Endothelial cell of umbilical vein (primary cell): ENCODE measurements around the gene CPNE6. TPM values are rescaled to one million over a fixed set of nuclear protein-coding genes. Genes with fewer than 3 reads are reported as not detected.

Experiments
- BruUV-seq: library from RNA; stranded (reverse); fragments of 400-500 nt; replicated peaks from 2 replicates; lab custom pipeline; 2021; lab: Mats Ljungman, UMichigan
- CTCF ChIA-PET: fragments of 300-600, 350-600 bp; sonication (Branson Sonifier 250); formaldehyde crosslinking; loops from one replicate; lab custom pipeline; 2021; ENCODE audit warnings: antibody characterized with exemption, inconsistent platforms; lab: Charles Lee
- POLR2A ChIA-PET: fragments of 300-600, 350-600 bp; sonication (Branson Sonifier 250); formaldehyde crosslinking; loops from one replicate; lab custom pipeline; 2021; ENCODE audit warnings: antibody characterized with exemption, inconsistent platforms; lab: Charles Lee
- DNase-seq: peaks from one replicate; pipeline ENCODE4 v3.0.0-alpha.2; 2011; ENCODE audit warnings: low read depth, low spot score
- FAIRE-seq: peaks from 2 replicates; lab custom pipeline; 2011; peaks lifted over from hg19 to GRCh38; lab: Jason Lieb, UNC
- H2AFZ ChIP-seq: 2 replicates; pipeline ENCODE4 v1.6.0; 2012; ENCODE audit warnings: low read depth, low read length, control low read depth, inconsistent platforms
- H3K27ac ChIP-seq: 2 replicates; pipeline ENCODE4 v1.5.1; 2011; ENCODE audit warnings: low read depth, mild to moderate bottlenecking, control low read depth, low read length, moderate library complexity; ENCODE audit not compliant: insufficient read depth
- H3K27me3 ChIP-seq, 2 experiments: 2 replicates each; pipeline versions ENCODE4 v1.6.0 to v1.6.1; 2011; ENCODE audit warnings: low read length in 2 of 2, mixed read lengths in 1 of 2; ENCODE audit not compliant: control insufficient read depth in 2 of 2, insufficient read depth in 2 of 2
- H3K36me3 ChIP-seq, 2 experiments: 2 replicates in 1 of 2; 3 replicates in 1 of 2; pipeline ENCODE4 v1.5.1; 2011; ENCODE audit warnings: low read length in 2 of 2, mild to moderate bottlenecking in 1 of 2, moderate library complexity in 1 of 2; ENCODE audit not compliant: control insufficient read depth in 2 of 2, insufficient read depth in 2 of 2; ENCODE audit errors: extremely low read depth in 1 of 2
- H3K4me1 ChIP-seq: 3 replicates; pipeline ENCODE4 v1.5.1; 2011; ENCODE audit warnings: mild to moderate bottlenecking, low read length; ENCODE audit not compliant: control insufficient read depth, insufficient read depth; ENCODE audit errors: extremely low read depth
- H3K4me2 ChIP-seq: 2 replicates; pipeline ENCODE4 v1.6.1; 2011; ENCODE audit warnings: low read length, control low read depth, mixed read lengths; ENCODE audit not compliant: insufficient read depth
- H3K4me3 ChIP-seq, 3 experiments: fragments of 200-600 bp in 1 of 3; sonication (generic), shearing (Covaris generic) in 1 of 3; replicated peaks in 1 of 3; 2 replicates each; pipeline ENCODE4 v1.5.1; 2011 to 2016; ENCODE audit warnings: control low read depth in 3 of 3, low read length in 3 of 3, mild to moderate bottlenecking in 2 of 3, inconsistent platforms in 1 of 3, low read depth in 1 of 3, moderate library complexity in 1 of 3; ENCODE audit not compliant: insufficient read depth in 1 of 3
- H3K79me2 ChIP-seq: 2 replicates; pipeline ENCODE4 v1.6.0; 2012; ENCODE audit warnings: low read length, inconsistent platforms; ENCODE audit not compliant: control insufficient read depth, insufficient read depth
- H3K9ac ChIP-seq: replicated peaks from 2 replicates; pipeline ENCODE3; 2011; ENCODE audit warnings: low read length, control low read depth; ENCODE audit not compliant: insufficient read depth; ENCODE audit errors: extremely low read depth
- H3K9me1 ChIP-seq: replicated peaks from 3 replicates; pipeline ENCODE4 v1.6.0; 2011; ENCODE audit warnings: mild to moderate bottlenecking, low read length; ENCODE audit not compliant: control insufficient read depth, insufficient read depth; ENCODE audit errors: extremely low read depth
- H3K9me3 ChIP-seq: replicated peaks from 2 replicates; pipeline ENCODE4 v1.5.1; 2012; ENCODE audit warnings: low read length, inconsistent platforms; ENCODE audit not compliant: control insufficient read depth, insufficient read depth
- H4K20me1 ChIP-seq: replicated peaks from 2 replicates; pipeline ENCODE3; 2011; ENCODE audit warnings: mild to moderate bottlenecking, low read length; ENCODE audit not compliant: control insufficient read depth, insufficient read depth; ENCODE audit errors: extremely low read depth
- CTCF ChIP-seq, 2 donors: IDR thresholded peaks; 1 replicate in 1 of 2; 2 replicates in 1 of 2; pipeline ENCODE4 v1.5.1; 2011; ENCODE audit warnings: low read length in 2 of 2, mild to moderate bottlenecking in 2 of 2, moderate library complexity in 2 of 2, control low read depth in 1 of 2, inconsistent platforms in 1 of 2, low read depth in 1 of 2; ENCODE audit not compliant: insufficient read depth in 1 of 2; ENCODE audit errors: extremely low read depth in 1 of 2
- EZH2 ChIP-seq: IDR thresholded peaks from 2 replicates; pipeline ENCODE4 v1.6.1; 2012; ENCODE audit warnings: borderline replicate concordance, low read depth, mild to moderate bottlenecking, moderate library complexity, low read length, inconsistent platforms; ENCODE audit not compliant: severe bottlenecking
- FOS ChIP-seq: IDR thresholded peaks from 2 replicates; pipeline ENCODE4 v1.6.1; 2011; ENCODE audit warnings: mild to moderate bottlenecking, low read length, moderate library complexity, borderline replicate concordance; ENCODE audit not compliant: insufficient read depth
- JUN ChIP-seq: IDR thresholded peaks from 2 replicates; pipeline ENCODE4 v1.6.1; 2011; ENCODE audit warnings: borderline replicate concordance, low read depth; ENCODE audit not compliant: insufficient read length, insufficient read depth
- MYC ChIP-seq: IDR thresholded peaks from one replicate; pipeline ENCODE4 v1.6.1; 2011; ENCODE audit warnings: mild to moderate bottlenecking, low read depth, low read length
- POLR2A ChIP-seq: IDR thresholded peaks from 2 replicates; pipeline ENCODE4 v1.6.1; 2012; ENCODE audit warnings: low read depth, mild to moderate bottlenecking, control low read depth, low read length
- POLR2AphosphoS5 ChIP-seq: IDR thresholded peaks from 2 replicates; pipeline ENCODE4 v1.6.1; 2012; ENCODE audit warnings: low read depth, mild to moderate bottlenecking, control low read depth, low read length, moderate library complexity; ENCODE audit not compliant: insufficient read depth
- dilution Hi-C: fragments of 300-500 bp; cut with MboI; formaldehyde crosslinking; loops from one replicate; pipeline ENCODE4 v1.15.0; 2019; ENCODE audit warnings: low sequenced_read_pairs; ENCODE audit not compliant: extremely low pct_ligation_motif_present
- intact Hi-C: fragments of 100-400 bp; cut with micrococcal nuclease; formaldehyde crosslinking; loops from one replicate; pipeline ENCODE4 v1.10.0; 2022
- polyA plus RNA-seq, 4 experiments: library from polyadenylated mRNA; depleted of rRNA in 3 of 4; stranded (reverse) in 3 of 4; unstranded in 1 of 4; fragments of >200 nt; gene quantifications; 2 replicates each; pipeline versions ENCODE4 v1.2.1 to v1.2.3, GENCODE V29; 2011 to 2012; ENCODE audit warnings: missing spikeins in 1 of 4
- total RNA-seq: library from RNA; stranded (reverse); gene quantifications from 2 replicates; pipeline ENCODE4 v1.2.3, GENCODE V29; 2021
- TF ChIP-seq, protein P1 (sequence below): IDR thresholded peaks from 2 replicates; pipeline ENCODE4 v1.6.1; 2011; ENCODE audit not compliant: insufficient read depth, insufficient read length

Gene CPNE6
- total and polyA plus RNA-seq, 2 donors (not counting 3 experiments of a cell fraction or from before 2014, with no cell fraction given), result not detected

GRCh38 chr14:24069411-24069735, 2.0 kb upstream of the CPNE6 start:
- no peaks in the 10 kb centered on the region for H3K36me3 ChIP-seq
- H3K9me1 ChIP-seq, result no peaks in the 10 kb centered on the region
- no TSS peak for BruUV-seq
- H3K79me2 ChIP-seq, result no peaks in the 10 kb centered on the region
- no peak overlapping the region for H3K4me2 ChIP-seq
- no peak overlapping the region for H3K27ac ChIP-seq
- ChIA-PET POLR2A (no interaction called here), CTCF (interaction anchor here (0.6 to 5.5 kb wide), 4 partner anchors 12 to 39 kb away, joined by 3 to 36 read pairs (median 10); no protein-coding TSS in a partner anchor)
- peaks cover 0 to 1% of the 10 kb centered on the region in 2 experiments for H3K27me3 ChIP-seq
- intact Hi-C loops, result no loop called here
- TF ChIP-seq MYC (no peak), POLR2A (no peak), EZH2 (no peak), POLR2AphosphoS5 (no peak), CTCF (IDR thresholded peaks at IDR 0.05; ENCODE audit: extremely low read depth in 1 of 2, insufficient read depth in 1 of 2, low read depth in 1 of 2, low read length in 2 of 2) (no peak), JUN (no peak), FOS (no peak)
- TF ChIP-seq, protein P1, sequence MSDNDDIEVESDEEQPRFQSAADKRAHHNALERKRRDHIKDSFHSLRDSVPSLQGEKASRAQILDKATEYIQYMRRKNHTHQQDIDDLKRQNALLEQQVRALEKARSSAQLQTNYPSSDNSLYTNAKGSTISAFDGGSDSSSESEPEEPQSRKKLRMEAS, result no peak
- no peak overlapping the region for H3K4me3 ChIP-seq
- H3K9ac ChIP-seq, result no peak overlapping the region
- dilution Hi-C loops, result no loop called here
- no peak overlapping the region for H2AFZ ChIP-seq
- no peaks in the 10 kb centered on the region for H3K4me1 ChIP-seq
- no peaks in the 10 kb centered on the region for H3K9me3 ChIP-seq
- no peaks in the 10 kb centered on the region for H4K20me1 ChIP-seq
- no peak for FAIRE-seq
- DNase-seq, result no peak
